ENCODE results near the gene MED12L. TPM values are rescaled to one million over a fixed set of nuclear protein-coding genes. Genes with fewer than 3 reads are reported as not detected.

MED12L gene
- total RNA-seq, 4 donors from 2014 or later, result 0.12 to 0.77 (median 0.21) TPM

GRCh38 chr3:151462278-151462780, 376.9 kb downstream of the MED12L start:
- Histone ChIP-seq H3K4me1 (peaks cover 0 to 14% (median 3%) of the 10 kb centered on the region in 3 donors), H3K36me3 (no peaks in the 10 kb centered on the region), H3K4me3 (no peak overlapping the region), H3K27ac (no peak overlapping the region), H3K27me3 (peaks cover 6% of the 10 kb centered on the region), H3K9me3 (no peaks in the 10 kb centered on the region)
- no peak for ATAC-seq
- 87 to 92% methylated on average over 5 to 6 of the region's 6 CpGs for WGBS, 2 donors (ENCODE audit: low coverage in 1 of 2)
- no peak for TF ChIP-seq POLR2A (IDR thresholded peaks at IDR 0.05)

- no peak for ATAC-seq
- H3K4me1 ChIP-seq, result peaks cover 0 to 14% (median 3%) of the 10 kb centered on the region in 3 donors
- H3K27ac ChIP-seq, result no peak overlapping the region
- 88 to 100% methylated on average over 1 of the region's 1 CpG for WGBS, 2 donors (ENCODE audit: low coverage in 1 of 2)
- H3K36me3 ChIP-seq, result no peaks in the 10 kb centered on the region
- H3K9me3 ChIP-seq, result no peaks in the 10 kb centered on the region
- no peak overlapping the region for H3K4me3 ChIP-seq
- TF ChIP-seq EP300 (IDR thresholded peaks at IDR 0.05) (no peak), CTCF (IDR thresholded peaks at IDR 0.05) (no peak), POLR2A (IDR thresholded peaks at IDR 0.05) (no peak), POLR2AphosphoS5 (IDR thresholded peaks at IDR 0.05) (no peak)
- peaks cover 6% of the 10 kb centered on the region for H3K27me3 ChIP-seq
Observed at GRCh38 chr3:151462991-151463390, 377.5 kb downstream of the MED12L start.

- Histone ChIP-seq H3K4me3 (no peak overlapping the region), H3K9me3 (no peaks in the 10 kb centered on the region), H3K36me3 (no peaks in the 10 kb centered on the region), H3K27ac (no peak overlapping the region), H3K27me3 (no peaks in the 10 kb centered on the region), H3K4me1 (no peaks in the 10 kb centered on the region)
- WGBS, 2 donors (ENCODE audit: low coverage in 1 of 2), result 69 to 100% methylated on average over 1 of the region's 1 CpG
- TF ChIP-seq POLR2AphosphoS5 (IDR thresholded peaks at IDR 0.05) (no peak), CTCF (IDR thresholded peaks at IDR 0.05) (no peak), POLR2A (IDR thresholded peaks at IDR 0.05) (no peak), EP300 (IDR thresholded peaks at IDR 0.05) (no peak)
- ATAC-seq, result no peak
Observed at GRCh38 chr3:151467069-151467468, 381.6 kb downstream of the MED12L start.

- 57 to 62% methylated on average over 7 to 9 of the region's 9 CpGs for WGBS, 2 donors (ENCODE audit: low coverage in 1 of 2)
- Histone ChIP-seq H3K4me3 (no peak overlapping the region), H3K27me3 (no peaks in the 10 kb centered on the region), H3K36me3 (no peaks in the 10 kb centered on the region), H3K4me1 (no peaks in the 10 kb centered on the region), H3K27ac (no peak overlapping the region), H3K9me3 (no peaks in the 10 kb centered on the region)
- TF ChIP-seq CTCF (IDR thresholded peaks at IDR 0.05), result peak; percentile 56 to 85 (median 69)
- no peak for TF ChIP-seq EP300 (IDR thresholded peaks at IDR 0.05)
- no peak for ATAC-seq
Observed at GRCh38 chr3:151468284-151468917, 382.9 kb downstream of the MED12L start.

- 92 to 100% methylated on average over 1 to 6 of the region's 7 CpGs for WGBS, 2 donors (ENCODE audit: low coverage in 1 of 2)
- ATAC-seq, result no peak
- Histone ChIP-seq H3K27me3 (no peaks in the 10 kb centered on the region), H3K9me3 (peaks cover 0 to 3% (median 0%) of the 10 kb centered on the region in 3 donors), H3K27ac (no peak overlapping the region), H3K4me3 (no peak overlapping the region), H3K4me1 (peaks cover 0 to 8% (median 0%) of the 10 kb centered on the region in 3 donors), H3K36me3 (no peaks in the 10 kb centered on the region)
- TF ChIP-seq EP300 (IDR thresholded peaks at IDR 0.05) (no peak), CTCF (IDR thresholded peaks at IDR 0.05) (no peak), POLR2A (IDR thresholded peaks at IDR 0.05) (no peak), POLR2AphosphoS5 (IDR thresholded peaks at IDR 0.05) (no peak)
Observed at GRCh38 chr3:151476344-151477018, 391.0 kb downstream of the MED12L start.

Data from gastroesophageal sphincter (tissue), 4 donors.